Measurements from ENCODE around the gene CXCL8.
"Not testable (repeated sequence)": the region's sequence is repeated elsewhere in the genome, so short reads cannot be mapped to it uniquely, and the experiment has no call there.

CXCL8 gene

DNA sequence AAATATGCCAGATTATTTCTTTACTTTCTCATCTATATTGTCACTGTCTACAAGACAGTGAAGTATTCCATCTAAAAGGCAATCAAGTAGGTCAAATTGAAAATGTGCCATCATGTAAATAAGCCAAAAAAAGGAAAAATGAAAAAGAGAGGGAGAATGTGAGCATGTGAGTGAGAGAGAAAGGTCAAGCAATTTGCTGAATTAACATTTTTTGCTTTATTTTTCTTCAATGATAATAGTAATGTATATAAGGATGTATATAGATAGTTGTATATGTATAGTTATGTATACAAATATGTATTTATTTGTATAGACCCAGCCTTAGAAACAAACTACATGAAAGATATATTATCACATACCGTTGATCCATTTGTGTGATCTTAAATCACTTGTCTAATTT, 11.5 kb downstream of the CXCL8 start:
- Histone ChIP-seq H3K9me3 (ENCODE audit: insufficient read depth, low read depth, low read length) (no peaks in the 10 kb centered on the region), H3K36me3 (ENCODE audit: insufficient read depth, low read depth, low read length) (no peaks in the 10 kb centered on the region), H3K4me3 (ENCODE audit: low read length) (no peak overlapping the region), H3K27me3 (ENCODE audit: insufficient read depth, low read length) (no peaks in the 10 kb centered on the region), H3K27ac (ENCODE audit: low read length) (no peak overlapping the region), H3K9ac (ENCODE audit: low read depth, low read length) (no peak overlapping the region), H3K4me1 (ENCODE audit: insufficient read depth, low read length) (no peaks in the 10 kb centered on the region)

DNA sequence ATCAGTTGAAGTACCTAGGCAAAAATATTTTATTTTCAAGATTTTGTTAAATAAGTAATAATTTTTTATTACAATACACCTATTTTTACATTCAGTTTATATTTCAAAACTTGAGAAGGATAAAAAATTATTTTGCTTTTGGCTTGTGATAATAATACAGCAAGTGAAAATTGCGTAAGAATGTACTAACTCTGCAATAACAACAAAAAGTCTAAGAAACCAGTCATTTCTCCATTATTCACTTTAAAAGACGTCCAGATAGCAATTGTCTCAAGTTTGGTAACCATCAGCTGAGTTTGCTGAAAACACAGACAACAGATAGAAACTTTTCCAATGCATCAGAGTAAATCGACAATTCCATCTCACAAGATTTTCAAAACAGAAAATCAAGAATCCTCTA, 12.1 kb downstream of the CXCL8 start:
- Histone ChIP-seq H3K27ac (ENCODE audit: low read length) (no peak overlapping the region), H3K4me3 (ENCODE audit: low read length) (no peak overlapping the region), H3K27me3 (ENCODE audit: insufficient read depth, low read length) (no peaks in the 10 kb centered on the region), H3K36me3 (ENCODE audit: insufficient read depth, low read depth, low read length) (no peaks in the 10 kb centered on the region), H3K4me1 (ENCODE audit: insufficient read depth, low read length) (no peaks in the 10 kb centered on the region), H3K9ac (ENCODE audit: low read depth, low read length) (no peak overlapping the region), H3K9me3 (ENCODE audit: insufficient read depth, low read depth, low read length) (no peaks in the 10 kb centered on the region)

DNA sequence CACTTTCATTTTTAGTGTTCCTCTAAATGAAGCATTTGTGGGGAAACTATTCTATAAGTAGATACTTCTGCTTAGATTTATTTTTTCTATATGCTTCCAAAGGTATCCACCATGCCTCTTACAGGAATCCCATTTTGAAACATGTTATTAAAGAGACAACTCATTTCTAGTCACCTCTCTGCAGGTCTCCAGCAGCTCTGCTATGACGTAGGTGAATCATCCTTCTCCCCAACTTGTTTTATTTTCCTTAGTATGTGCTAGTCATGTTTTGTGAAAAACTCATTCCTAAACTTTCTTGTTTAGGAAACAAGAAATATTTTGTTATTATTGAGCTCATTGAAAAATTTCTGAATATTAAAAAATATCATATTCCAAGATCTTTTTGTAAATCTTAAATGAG, 12.8 kb downstream of the CXCL8 start:
- Histone ChIP-seq H3K9ac (ENCODE audit: low read depth, low read length) (no peak overlapping the region), H3K9me3 (ENCODE audit: insufficient read depth, low read depth, low read length) (no peaks in the 10 kb centered on the region)

GRCh38 chr4:73754934-73755333, 14.6 kb downstream of the CXCL8 start:
- no peaks in the 10 kb centered on the region for H3K4me1 ChIP-seq (ENCODE audit: insufficient read depth, low read length)
- H3K9ac ChIP-seq (ENCODE audit: low read depth, low read length): no peak overlapping the region
- H3K4me3 ChIP-seq (ENCODE audit: low read length): no peak overlapping the region
- no peaks in the 10 kb centered on the region for H3K9me3 ChIP-seq (ENCODE audit: insufficient read depth, low read depth, low read length)
- H3K36me3 ChIP-seq (ENCODE audit: insufficient read depth, low read depth, low read length): no peaks in the 10 kb centered on the region
- H3K27me3 ChIP-seq (ENCODE audit: insufficient read depth, low read length): no peaks in the 10 kb centered on the region
- H3K27ac ChIP-seq (ENCODE audit: low read length): no peak overlapping the region

More for the DNA sequence above, 12.8 kb downstream of the CXCL8 start:
- no peak overlapping the region for H3K4me3 ChIP-seq (ENCODE audit: low read length)
- H3K4me1 ChIP-seq (ENCODE audit: insufficient read depth, low read length): no peaks in the 10 kb centered on the region
- H3K27ac ChIP-seq (ENCODE audit: low read length): no peak overlapping the region
- H3K36me3 ChIP-seq (ENCODE audit: insufficient read depth, low read depth, low read length): no peaks in the 10 kb centered on the region
- H3K27me3 ChIP-seq (ENCODE audit: insufficient read depth, low read length): no peaks in the 10 kb centered on the region

DNA sequence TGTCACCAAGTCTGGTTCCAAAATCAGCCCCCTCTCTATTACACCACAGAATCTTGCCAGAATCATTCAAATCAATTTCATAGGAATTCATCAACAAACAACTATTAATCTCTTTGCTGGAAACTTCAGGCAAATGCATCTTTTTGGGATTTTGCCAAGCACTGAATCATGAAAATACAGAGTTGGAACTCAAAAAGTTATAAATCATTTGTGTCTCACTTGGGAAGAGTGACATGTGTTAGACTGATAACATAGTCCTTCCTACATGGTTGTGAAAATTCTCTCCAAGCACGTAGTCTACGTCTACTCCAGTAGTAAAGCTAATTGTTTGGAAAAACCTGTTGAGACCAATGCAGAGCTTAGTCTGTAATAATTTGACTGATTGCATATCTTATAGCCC, 19.0 kb downstream of the CXCL8 start:
- no peaks in the 10 kb centered on the region for H3K36me3 ChIP-seq (ENCODE audit: insufficient read depth, low read depth, low read length)
- no peak overlapping the region for H3K27ac ChIP-seq (ENCODE audit: low read length)
- no peak overlapping the region for H3K9ac ChIP-seq (ENCODE audit: low read depth, low read length)

GRCh38 chr4:73761856-73762255, 21.5 kb downstream of the CXCL8 start:
- Histone ChIP-seq H3K27ac (ENCODE audit: low read length) (no peak overlapping the region), H3K9ac (ENCODE audit: low read depth, low read length) (no peak overlapping the region), H3K27me3 (ENCODE audit: insufficient read depth, low read length) (no peaks in the 10 kb centered on the region), H3K4me3 (ENCODE audit: low read length) (no peak overlapping the region), H3K36me3 (ENCODE audit: insufficient read depth, low read depth, low read length) (no peaks in the 10 kb centered on the region), H3K9me3 (ENCODE audit: insufficient read depth, low read depth, low read length) (no peaks in the 10 kb centered on the region), H3K4me1 (ENCODE audit: insufficient read depth, low read length) (no peaks in the 10 kb centered on the region)

More for the DNA sequence above, 19.0 kb downstream of the CXCL8 start:
- Histone ChIP-seq H3K4me3 (ENCODE audit: low read length) (no peak overlapping the region), H3K27me3 (ENCODE audit: insufficient read depth, low read length) (no peaks in the 10 kb centered on the region), H3K4me1 (ENCODE audit: insufficient read depth, low read length) (no peaks in the 10 kb centered on the region), H3K9me3 (ENCODE audit: insufficient read depth, low read depth, low read length) (no peaks in the 10 kb centered on the region)

GRCh38 chr4:73762409-73762808, 22.0 kb downstream of the CXCL8 start:
- Histone ChIP-seq H3K4me3 (ENCODE audit: low read length) (no peak overlapping the region), H3K36me3 (ENCODE audit: insufficient read depth, low read depth, low read length) (no peaks in the 10 kb centered on the region)

DNA sequence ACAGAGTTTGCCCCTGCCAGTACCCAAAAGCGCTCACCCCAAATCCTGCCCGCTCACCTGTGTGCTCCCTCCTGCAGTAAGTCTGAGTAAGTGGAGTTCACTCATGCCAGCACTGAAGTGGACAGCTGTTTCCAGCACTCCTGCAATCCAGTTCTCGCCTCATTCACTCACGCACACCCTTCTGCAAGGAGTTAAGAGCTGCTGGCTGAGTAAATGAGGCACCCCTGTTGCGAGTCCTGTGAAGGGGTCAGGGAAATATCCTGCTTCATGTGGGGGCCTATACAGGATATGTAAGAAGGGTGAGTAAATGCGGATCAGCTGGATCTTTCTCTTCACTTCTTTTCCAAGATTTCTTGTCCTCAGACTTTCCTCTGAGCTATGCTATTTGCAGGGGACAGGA, 23.5 kb downstream of the CXCL8 start:
- H3K9me3 ChIP-seq (ENCODE audit: insufficient read depth, low read depth, low read length): no peaks in the 10 kb centered on the region
- no peaks in the 10 kb centered on the region for H3K4me1 ChIP-seq (ENCODE audit: insufficient read depth, low read length)

More at GRCh38 chr4:73762409-73762808, 22.0 kb downstream of the CXCL8 start:
- Histone ChIP-seq H3K27ac (ENCODE audit: low read length) (no peak overlapping the region), H3K9me3 (ENCODE audit: insufficient read depth, low read depth, low read length) (no peaks in the 10 kb centered on the region), H3K9ac (ENCODE audit: low read depth, low read length) (no peak overlapping the region), H3K4me1 (ENCODE audit: insufficient read depth, low read length) (no peaks in the 10 kb centered on the region), H3K27me3 (ENCODE audit: insufficient read depth, low read length) (no peaks in the 10 kb centered on the region)

DNA sequence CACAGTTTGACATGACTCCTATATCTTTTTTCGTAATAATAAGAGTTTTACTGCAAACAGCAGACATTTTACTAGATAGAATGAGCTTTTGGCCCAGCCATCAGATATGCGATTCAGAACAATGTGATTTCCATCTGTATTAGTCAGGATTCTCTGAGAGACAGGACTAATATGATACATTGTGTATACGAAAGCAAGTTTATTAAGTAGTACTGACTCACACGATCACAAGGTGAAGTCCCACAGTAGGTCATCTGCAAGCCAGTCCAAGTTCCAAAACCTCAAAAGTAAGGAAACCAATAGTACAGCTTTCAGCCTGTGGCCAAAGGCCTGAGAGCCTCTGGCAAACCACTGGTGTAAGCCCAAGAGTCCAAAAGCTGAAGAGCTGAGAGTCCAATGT, 24.1 kb downstream of the CXCL8 start:
- no peaks in the 10 kb centered on the region for H3K27me3 ChIP-seq (ENCODE audit: insufficient read depth, low read length)
- H3K27ac ChIP-seq (ENCODE audit: low read length): no peak overlapping the region
- H3K9me3 ChIP-seq (ENCODE audit: insufficient read depth, low read depth, low read length): no peaks in the 10 kb centered on the region
- H3K4me1 ChIP-seq (ENCODE audit: insufficient read depth, low read length): no peaks in the 10 kb centered on the region
- no peak overlapping the region for H3K9ac ChIP-seq (ENCODE audit: low read depth, low read length)
- no peaks in the 10 kb centered on the region for H3K36me3 ChIP-seq (ENCODE audit: insufficient read depth, low read depth, low read length)
- H3K4me3 ChIP-seq (ENCODE audit: low read length): no peak overlapping the region

More for the DNA sequence above, 23.5 kb downstream of the CXCL8 start:
- H3K9ac ChIP-seq (ENCODE audit: low read depth, low read length): no peak overlapping the region
- no peak overlapping the region for H3K4me3 ChIP-seq (ENCODE audit: low read length)
- no peaks in the 10 kb centered on the region for H3K36me3 ChIP-seq (ENCODE audit: insufficient read depth, low read depth, low read length)
- H3K27me3 ChIP-seq (ENCODE audit: insufficient read depth, low read length): no peaks in the 10 kb centered on the region
- no peak overlapping the region for H3K27ac ChIP-seq (ENCODE audit: low read length)

GRCh38 chr4:73765296-73765695, 24.9 kb downstream of the CXCL8 start:
- Histone ChIP-seq H3K4me1 (ENCODE audit: insufficient read depth, low read length) (no peaks in the 10 kb centered on the region), H3K9ac (ENCODE audit: low read depth, low read length) (no peak overlapping the region), H3K27ac (ENCODE audit: low read length) (no peak overlapping the region), H3K27me3 (ENCODE audit: insufficient read depth, low read length) (no peaks in the 10 kb centered on the region), H3K36me3 (ENCODE audit: insufficient read depth, low read depth, low read length) (no peaks in the 10 kb centered on the region), H3K4me3 (ENCODE audit: low read length) (no peak overlapping the region), H3K9me3 (ENCODE audit: insufficient read depth, low read depth, low read length) (no peaks in the 10 kb centered on the region)

- H3K9me3 ChIP-seq (ENCODE audit: insufficient read depth, low read depth, low read length): no peaks in the 10 kb centered on the region
- no peaks in the 10 kb centered on the region for H3K36me3 ChIP-seq (ENCODE audit: insufficient read depth, low read depth, low read length)
- H3K9ac ChIP-seq (ENCODE audit: low read depth, low read length): no peak overlapping the region
- H3K4me3 ChIP-seq (ENCODE audit: low read length): no peak overlapping the region
- H3K4me1 ChIP-seq (ENCODE audit: insufficient read depth, low read length): no peaks in the 10 kb centered on the region
- H3K27ac ChIP-seq (ENCODE audit: low read length): no peak overlapping the region
- no peaks in the 10 kb centered on the region for H3K27me3 ChIP-seq (ENCODE audit: insufficient read depth, low read length)
These were observed 30.5 kb downstream of the CXCL8 start for GRCh38 chr4:73770917-73771316.

DNA sequence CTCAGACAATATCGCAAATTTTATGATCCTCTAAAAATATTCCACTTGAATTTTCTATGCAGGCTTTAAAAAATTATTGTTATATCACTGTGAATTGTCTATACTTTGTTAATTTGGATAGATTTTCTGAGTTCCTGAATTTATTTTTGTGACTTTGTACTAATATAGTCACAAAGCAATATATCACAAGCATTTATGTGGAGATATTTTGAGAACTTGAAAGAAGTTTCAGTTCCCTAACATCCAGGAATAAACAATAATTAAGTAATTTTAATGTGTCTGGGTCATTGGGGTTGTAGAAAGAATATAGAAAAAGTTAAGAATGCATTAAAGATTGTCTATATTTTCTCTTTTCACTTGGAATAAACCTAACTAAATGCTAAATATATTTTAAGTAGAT, 32.0 kb downstream of the CXCL8 start:
- no peaks in the 10 kb centered on the region for H3K36me3 ChIP-seq (ENCODE audit: insufficient read depth, low read depth, low read length)
- no peaks in the 10 kb centered on the region for H3K27me3 ChIP-seq (ENCODE audit: insufficient read depth, low read length)
- H3K4me3 ChIP-seq (ENCODE audit: low read length): no peak overlapping the region
- H3K4me1 ChIP-seq (ENCODE audit: insufficient read depth, low read length): no peaks in the 10 kb centered on the region
- no peak overlapping the region for H3K9ac ChIP-seq (ENCODE audit: low read depth, low read length)
- no peak overlapping the region for H3K27ac ChIP-seq (ENCODE audit: low read length)
- H3K9me3 ChIP-seq (ENCODE audit: insufficient read depth, low read depth, low read length): no peaks in the 10 kb centered on the region

- not testable (repeated sequence) for H3K9me3 ChIP-seq (ENCODE audit: insufficient read depth, low read depth, low read length); H3K27ac ChIP-seq (ENCODE audit: low read length); H3K36me3 ChIP-seq (ENCODE audit: insufficient read depth, low read depth, low read length); H3K4me3 ChIP-seq (ENCODE audit: low read length); H3K4me1 ChIP-seq (ENCODE audit: insufficient read depth, low read length); H3K9ac ChIP-seq (ENCODE audit: low read depth, low read length); H3K27me3 ChIP-seq (ENCODE audit: insufficient read depth, low read length)
These were observed 34.0 kb downstream of the CXCL8 start for GRCh38 chr4:73774406-73774805.
